ENCODE measurements around the gene ERRFI1.
"Not testable (repeated sequence)": the region's sequence is repeated elsewhere in the genome, so short reads cannot be mapped to it uniquely, and the experiment has no call there.

ERRFI1 gene, protein sequence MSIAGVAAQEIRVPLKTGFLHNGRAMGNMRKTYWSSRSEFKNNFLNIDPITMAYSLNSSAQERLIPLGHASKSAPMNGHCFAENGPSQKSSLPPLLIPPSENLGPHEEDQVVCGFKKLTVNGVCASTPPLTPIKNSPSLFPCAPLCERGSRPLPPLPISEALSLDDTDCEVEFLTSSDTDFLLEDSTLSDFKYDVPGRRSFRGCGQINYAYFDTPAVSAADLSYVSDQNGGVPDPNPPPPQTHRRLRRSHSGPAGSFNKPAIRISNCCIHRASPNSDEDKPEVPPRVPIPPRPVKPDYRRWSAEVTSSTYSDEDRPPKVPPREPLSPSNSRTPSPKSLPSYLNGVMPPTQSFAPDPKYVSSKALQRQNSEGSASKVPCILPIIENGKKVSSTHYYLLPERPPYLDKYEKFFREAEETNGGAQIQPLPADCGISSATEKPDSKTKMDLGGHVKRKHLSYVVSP

DNA sequence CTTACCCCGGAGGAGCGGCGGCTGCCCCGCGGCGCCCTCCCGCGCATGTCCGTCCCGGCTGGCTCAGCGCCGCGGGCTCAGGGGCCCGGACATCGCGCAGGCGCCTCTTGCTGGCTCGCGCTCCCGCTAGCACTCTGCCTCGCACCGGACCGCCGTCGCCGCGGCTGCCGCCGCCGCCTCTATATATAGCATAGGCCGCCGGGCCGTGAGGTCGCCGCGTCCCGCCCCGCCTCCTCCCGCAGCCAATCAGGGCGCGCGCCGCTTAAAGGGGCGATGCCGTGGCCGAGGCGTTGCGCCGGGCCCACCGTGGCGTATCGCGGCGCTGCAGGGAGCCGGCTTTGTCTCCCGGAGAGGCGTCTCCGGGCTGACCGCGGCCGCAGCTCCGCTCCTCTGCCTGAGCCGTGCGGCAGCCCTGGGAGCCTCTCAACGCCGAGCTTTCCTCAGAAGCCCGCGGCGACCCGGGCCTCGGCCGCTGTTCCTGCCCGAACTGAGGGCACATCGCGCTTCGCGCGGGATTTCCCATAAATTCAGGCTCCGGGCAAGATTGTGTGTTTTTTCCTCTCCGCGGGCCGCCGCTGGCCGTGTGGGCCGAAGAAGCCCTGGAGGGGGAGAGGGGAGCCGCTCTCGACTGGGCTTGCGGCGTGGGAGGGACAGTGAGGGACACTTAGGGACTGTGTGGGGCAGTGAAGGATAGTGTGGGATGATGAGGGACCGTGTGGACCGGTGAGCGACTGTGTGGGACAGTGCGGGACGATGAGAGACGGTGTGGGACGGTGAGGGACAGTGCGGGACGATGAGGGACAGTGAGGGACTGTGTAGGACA, at the start of gene ERRFI1:
TSS of gene ERRFI1 (minus strand) at position 157 of the 823 bp plus-strand sequence. CDS start 10,690 bp downstream, outside the sequence.
- DNase-seq = peak; percentile 92

DNA sequence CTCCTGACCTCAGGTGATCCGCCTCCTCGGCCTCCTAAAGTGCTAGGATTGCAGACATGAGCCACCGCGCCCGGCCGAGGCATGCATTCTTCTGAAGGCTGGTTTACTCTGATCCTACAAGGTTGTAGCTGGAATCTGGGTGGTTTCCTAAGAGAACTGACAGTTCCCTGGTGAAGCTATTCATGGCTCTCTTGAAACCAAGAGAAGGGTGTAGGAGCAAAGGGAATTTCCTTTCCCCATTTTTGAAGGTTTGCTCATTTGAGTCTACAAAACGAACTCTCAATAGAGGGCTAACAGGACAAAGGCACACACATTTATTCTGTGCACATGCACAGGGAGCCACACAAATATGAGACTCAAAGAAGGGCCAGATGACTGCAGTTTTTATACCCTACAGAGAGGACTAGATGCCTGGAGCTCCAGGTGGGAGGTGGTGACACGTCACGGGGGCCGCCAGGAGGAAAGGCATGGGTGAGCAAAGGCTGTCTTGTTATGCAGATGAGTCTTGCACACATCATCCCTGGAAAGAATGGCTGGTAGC, 49.5 kb upstream of the ERRFI1 start:
- DNase-seq = no peak

DNA sequence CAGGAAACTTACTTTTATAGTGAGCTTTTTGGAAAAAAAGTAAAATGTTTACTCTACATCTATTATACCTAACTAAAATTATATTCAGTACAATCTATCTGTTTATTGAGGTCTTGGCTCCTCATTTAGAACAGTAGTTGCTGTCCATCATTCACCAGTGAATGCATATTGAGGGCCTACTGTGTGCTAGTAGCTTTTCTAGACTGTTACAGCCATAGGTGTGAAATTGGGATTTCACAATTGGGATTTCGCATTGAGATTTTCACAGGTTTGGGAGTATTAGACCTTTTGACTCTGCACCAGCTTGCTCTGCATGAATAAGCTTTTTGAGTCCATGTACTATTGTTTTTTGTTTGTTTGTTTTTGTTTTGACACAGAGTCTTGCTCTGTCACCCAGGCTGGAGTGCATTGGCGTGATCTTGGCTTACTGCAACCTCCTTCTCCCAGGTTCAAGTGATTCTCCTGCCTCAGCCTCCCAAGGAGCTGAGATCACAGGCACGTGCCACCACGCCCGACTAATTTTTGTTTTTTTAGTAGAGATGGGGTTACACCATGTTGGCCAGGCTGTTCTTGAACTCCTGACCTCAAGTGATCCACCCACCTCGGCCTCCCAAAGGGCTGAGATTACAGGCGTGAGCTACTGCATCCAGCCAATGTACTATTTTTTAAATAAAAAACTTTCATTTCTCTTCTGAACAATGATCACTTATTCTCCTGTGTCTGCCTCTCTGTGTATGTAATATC, 47.2 kb upstream of the ERRFI1 start:
- no peak for DNase-seq

DNA sequence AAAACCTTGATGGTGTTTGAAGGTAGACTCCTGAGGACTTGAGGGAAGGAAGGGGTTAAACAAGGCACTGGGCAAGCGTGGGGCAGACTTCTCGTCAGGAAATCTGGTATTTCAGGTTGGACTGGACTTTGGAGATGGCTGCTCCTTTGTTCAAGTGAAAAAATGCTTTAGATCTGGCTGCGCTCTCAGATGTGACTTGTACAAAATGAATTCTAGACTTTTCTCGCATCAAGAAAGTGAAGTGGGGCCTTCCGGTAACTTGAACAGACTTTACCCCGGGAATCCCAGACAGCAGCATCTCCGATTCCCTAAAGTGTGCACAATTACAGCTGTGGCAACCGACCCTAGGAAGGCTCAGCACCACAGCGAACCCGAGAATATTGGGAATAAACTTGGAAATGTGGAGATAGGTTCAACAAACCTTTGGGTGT, 44.3 kb upstream of the ERRFI1 start:
- no peak for DNase-seq

DNA sequence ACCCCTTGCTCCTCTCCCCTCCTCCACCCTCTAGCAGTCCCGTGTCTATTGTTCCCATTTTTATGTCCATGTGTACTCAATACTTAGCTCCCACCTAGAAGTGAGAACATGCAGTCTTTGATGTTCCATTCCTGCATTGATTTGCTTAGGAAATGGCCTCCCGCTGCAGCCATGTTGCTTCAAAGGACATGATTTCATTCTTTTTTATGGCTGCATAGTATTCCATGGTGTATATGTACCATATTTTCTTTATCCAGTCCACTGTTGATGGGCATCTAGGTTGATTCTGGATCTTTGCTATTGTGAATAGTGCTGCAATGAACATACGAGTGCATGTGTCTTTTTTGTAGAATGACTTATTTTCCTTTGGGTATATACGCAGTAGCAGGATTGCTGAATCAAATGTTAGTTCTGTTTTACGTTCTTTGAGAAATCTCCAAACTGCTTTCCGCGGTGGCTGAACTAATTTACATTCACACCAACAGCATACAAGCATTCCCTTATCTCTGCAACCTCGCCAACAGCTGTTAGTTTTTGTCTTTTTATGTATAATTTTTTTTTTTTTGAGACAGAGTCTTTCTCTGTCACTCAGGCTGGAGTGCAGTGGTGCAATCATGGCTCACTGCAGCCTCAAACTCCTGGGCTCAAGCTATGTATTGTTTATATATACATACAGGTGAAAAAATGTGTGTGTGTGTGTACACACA, 43.7 kb upstream of the ERRFI1 start:
- DNase-seq = not testable (repeated sequence)

DNA sequence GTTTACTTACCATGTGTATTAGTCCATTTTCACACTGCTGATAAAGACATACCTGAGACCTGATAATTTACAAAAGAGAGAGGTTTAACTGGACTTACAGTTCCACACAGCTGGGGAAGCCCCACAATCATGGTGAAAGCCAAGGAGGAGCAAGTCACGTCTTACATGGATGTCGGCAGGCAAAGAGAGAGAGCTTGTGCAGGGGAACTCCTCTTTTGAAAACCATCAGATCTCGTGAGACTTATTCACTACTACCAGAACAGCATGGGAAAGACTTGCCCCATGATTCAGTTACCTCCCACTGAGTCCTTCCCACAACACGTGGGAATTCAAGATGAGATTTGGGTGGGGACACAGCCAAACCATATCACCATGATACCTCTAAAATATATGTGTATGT, 39.3 kb upstream of the ERRFI1 start:
- no peak for DNase-seq

DNA sequence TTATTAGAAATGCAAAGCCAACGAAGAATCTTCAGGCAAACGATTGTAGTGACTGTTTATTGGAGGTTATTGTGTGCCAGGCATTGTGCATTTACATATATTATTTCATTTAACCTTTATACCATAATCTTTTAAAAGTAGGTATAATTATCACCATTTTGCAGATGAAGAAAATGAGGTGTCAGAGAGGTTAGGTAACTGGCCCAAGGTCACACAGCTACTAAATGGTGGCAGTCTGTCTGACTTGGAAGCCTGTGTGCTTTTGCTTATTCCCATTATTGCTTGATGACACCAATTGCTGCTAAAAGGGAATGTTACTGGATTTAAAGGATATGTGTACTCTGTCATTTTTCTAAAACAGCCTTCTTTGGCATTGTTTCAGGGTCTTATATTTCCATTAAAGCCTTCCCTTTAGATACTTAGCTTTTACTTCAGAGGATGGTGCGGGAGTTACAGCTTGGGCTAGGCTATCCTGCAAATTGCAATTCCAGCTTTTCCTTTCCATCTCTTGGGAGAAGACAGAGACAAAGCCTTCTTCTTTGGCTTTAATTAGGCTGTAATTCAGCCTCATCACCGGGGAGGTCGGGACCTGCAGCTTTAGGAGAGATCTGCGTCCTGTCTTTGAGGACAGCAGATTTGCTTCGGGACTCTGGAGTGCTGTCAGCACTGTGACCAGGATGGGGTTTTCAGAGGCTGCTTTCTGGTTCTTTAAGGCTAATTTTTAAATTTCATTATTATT, 37.4 kb upstream of the ERRFI1 start:
- DNase-seq = no peak

DNA sequence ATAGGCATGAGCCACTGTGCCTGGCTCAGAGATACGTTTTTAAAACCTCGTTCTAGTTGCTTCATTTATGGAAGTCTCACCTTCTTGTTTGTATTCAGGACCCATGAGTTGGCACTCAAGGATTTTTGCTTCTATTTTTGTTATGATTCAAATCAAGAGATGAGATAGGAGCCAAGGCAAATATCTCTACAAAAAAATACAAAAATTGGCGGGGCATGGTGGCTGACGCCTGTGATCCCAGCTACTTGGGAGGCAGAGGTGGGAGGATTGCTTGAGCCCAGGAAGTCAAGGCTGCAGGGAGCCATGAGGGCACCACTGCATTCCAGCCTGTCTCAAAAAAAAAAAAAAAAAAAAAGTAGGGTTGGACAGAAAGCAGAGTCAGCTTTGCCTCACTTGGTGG, 36.8 kb upstream of the ERRFI1 start:
- no peak for DNase-seq

DNA sequence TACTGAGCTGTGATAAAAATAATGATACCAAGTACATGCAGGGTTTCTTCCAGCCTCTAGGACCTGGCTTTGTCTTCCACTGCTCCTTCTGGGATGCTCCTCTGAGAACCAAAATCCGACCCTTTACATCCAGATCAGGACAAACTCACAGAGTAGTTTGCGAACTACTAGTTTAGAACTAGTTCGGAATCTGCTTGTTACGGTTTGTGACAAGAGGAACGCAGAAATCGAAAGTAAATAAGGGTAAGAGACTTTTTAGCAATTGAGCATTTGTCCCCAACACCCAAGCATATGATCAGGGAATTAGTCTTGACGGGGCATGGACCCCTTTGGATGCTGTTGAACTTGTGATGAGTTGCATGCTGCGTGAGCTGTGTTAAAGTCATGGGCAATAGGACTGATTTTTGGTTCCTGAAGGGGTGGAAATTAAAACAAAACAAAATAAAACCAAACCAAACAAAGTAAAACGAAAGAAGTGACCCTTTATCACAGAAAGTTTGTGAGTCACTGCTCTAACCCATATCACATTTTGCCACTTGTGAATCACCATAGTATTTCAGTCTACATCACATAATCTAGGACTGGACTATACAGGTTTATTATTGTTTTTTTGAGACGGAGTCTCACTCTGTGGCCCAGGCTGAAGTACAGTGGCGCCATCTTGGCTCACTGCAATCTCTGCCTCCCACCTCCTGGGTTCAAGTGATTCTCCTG, 35.7 kb upstream of the ERRFI1 start:
- no peak for DNase-seq

DNA sequence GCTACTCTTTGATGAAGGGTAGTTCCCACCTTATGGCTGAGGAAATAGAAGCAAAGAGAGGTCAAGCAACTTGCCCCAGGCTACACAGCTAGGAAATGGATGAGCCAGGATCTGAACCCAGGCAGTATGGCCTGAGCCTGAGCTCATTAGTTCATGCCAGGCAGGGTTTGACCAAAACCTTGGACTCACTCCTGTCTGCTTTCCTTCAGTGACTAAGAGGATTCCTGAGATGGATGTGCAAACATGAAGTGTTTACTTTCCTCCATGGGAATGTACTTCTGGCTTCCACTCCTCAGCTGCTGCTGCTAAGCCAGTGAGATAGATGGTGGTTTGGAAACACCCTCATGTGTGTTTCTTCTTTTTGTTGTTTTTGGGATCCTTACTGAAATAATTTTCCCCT, 35.1 kb upstream of the ERRFI1 start:
- no peak for DNase-seq

DNA sequence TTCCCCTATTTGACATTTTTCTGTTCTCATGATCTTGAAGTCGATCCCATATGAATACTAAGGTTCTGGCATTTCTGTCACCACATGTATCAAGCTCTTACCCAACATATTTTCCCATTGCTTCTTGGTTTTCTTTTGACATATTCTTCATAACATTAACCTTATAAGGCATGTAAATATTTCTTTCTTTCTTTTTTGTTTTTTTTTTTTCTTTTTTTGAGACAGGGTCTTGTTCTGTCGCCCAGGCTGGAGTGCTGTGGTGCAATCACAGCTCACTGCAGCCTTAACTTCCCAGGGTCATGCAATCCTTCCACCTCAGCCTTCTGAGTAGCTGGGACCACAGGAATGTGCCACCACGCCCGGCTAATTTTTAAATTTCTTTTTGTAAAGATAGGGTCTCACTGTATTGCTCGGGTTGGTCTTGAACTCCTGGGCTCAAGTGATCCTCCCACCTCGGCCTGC, 33.1 kb upstream of the ERRFI1 start:
- no peak for DNase-seq

DNA sequence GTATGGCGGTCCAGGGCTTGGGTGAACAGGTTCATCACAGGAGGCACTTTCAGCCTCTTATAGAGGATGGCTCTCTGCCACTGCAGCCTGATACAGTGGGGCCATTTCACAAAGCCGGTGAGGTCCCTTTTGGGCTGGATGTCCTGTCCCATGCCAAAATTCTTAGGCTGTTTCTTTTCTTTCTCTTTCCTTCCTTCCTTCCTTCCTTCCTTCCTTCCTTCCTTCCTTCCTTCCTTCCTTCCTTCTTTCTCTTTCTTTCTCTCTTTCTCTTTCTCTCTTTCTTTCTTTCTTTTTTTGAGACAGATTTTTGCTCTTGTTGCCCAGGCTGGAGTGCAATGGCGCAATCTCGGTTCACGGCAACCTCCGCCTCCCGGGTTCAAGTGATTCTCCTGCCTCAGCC, 31.7 kb upstream of the ERRFI1 start:
- not testable (repeated sequence) for DNase-seq

DNA sequence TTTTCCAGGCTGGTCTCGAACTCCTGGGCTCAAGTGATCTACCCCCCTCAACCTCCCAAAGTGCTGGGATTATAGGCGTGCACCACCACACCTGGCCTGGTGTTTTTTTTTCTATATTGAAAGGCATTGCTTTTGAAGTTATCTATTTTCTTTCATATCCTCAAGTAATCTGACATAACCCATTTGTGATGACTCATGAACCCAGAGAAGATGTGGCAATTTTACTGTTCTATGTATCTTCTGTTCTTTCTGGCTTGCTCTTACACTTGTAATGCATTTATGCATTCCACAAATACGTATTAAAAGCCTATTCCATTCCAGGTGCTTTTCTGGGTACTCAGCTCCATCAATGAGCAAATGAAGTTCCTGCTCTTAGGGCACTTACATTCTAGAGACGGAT, 29.9 kb upstream of the ERRFI1 start:
- no peak for DNase-seq

DNA sequence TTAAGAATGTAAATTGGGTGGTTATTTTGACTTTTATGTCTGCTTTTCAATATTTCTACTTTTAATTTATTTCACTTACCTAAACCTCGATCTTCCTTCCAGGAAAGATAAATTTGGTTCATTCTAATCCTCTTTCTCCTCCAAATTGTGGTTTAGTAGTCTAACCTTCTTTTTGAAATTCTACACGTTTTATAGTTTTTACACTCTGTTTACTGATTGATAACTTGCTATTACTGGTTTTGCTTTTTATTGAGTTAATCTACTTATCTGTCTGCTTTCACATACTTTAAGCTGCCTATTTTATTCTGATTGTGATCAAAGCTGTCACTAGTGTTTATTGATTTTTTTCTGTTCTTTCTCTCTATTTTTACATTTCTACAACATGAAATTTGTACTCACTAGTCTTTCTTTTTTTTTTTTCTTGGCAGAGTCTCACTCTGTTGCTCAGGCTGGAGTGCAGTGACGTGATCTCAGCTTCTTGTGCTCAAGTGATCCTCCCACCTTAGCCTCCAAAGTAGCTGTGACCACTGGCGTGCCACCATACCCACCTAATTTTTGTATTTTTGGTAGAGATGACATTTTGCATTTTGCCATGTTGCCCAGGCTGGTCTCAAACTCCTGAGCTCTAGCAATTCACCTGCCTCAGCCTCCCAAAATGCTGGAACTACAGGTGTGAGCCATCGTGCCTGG, 27.9 kb upstream of the ERRFI1 start:
- no peak for DNase-seq

DNA sequence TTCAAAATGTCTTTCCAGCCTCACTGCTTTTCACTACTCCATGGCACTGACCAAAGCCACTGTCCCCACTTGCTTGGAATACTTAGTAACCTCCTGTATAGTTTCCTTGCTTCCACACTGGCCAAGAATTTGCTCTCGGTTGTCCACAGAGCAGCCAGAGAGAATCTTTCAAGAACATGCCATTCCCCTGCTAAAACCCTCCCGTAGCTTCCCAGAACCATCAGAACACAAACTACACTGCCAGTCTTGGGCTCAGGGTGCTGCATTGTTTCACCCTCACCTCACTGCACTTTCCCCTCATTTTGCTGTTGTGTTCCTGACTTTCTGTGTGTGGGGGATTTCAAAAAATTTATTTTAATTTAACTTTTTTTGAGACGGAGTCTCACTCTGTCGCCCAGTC, 25.5 kb upstream of the ERRFI1 start:
- no peak for DNase-seq

DNA sequence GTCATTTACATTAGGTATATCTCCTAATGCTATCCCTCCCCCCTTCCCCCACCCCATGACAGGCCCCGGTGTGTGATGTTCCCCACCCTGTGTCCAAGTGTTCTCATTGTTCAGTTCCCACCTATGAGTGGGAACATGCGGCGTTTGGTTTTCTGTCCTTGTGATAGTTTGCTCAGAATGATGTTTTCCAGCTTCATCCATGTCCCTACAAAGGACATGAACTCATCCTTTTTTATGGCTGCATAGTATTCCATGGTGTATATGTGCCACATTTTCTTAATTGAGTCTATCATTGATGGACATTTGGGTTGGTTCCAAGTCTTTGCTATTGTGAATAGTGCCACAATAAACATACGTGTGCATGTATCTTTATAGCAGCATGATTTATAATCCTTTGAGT, 23.1 kb upstream of the ERRFI1 start:
- not testable (repeated sequence) for DNase-seq

DNA sequence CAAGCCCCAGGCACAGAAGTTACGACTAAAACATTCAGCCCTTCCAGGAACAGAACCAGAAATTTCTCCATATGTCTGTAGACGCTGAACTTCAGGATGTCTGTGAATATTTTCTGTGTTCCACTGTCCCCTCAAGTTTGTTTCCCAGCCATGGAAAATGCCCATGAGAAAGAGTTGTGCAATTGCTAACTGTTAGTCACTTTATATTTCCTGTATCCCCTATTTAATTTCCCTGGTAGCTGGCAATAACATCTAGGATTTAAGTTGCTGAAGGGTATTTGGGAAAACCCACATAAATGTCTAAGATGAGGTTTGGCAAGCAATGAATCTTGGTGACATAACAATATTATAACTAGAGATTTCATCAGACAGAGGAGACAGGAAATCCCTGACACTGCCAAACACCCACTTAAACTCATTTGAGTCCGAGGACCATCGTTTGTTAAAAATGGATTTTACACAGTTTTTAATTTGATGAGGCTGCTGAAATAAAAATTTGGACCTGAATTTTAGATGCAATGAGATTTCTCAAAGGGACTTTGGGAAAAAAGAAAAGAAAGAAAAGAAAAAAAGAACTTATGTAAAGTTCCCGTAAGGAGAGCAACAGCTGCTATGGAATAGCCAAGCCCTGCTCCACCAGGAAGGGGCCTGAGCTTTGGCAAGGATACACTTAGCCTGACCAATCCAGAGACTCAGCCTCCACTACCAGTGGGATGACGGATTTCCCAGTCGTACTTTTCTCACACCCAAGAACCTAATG, 21.8 kb upstream of the ERRFI1 start:
- no peak for DNase-seq

DNA sequence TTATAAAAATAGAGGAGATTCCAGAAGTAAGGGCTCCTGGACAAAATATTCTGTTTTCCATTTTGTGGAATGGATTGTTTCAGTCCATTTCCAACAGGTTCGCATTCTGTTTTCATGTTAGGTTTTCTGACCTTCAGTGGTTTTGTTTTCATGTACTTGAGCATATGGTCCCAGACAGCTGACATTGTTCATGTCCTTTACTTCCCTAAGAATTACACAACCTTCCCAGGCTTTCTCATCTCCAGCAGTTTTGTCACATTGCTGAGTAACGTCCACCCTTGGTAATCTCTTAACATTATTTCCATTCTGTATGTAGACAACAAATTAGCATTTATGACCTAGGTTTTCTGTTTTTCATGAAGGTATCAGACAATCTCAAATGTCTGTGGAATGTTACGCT, 21.0 kb upstream of the ERRFI1 start:
- no peak for DNase-seq

DNA sequence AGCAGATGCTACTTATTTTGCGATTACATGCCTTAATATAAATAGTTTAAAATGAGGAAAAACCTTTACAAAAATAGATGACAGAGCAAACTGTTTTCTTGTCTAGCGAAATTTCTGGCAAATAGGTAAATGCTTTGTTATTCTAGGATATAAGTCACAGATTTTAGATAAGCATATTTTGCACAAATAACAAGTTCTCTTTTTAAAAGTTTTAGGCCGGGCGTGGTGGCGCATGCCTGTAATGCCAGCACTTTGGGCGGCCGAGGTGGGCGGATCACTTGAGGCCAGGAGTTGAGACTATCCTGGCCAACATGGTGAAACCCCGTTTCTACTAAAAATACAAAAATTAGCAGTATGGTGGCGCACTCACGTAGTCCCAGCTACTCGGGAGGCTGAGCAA, 20.3 kb upstream of the ERRFI1 start:
- DNase-seq = no peak
